GM21381 (cell line): ENCODE measurements around the gene VIT.

Experiments
- ATAC-seq: cut with Tn5 transposase; IDR thresholded peaks from one replicate; pipeline ENCODE4 v1.9.1; 2021; ENCODE audit warnings: mild to moderate bottlenecking, moderate library complexity; ENCODE audit not compliant: unreplicated experiment

Gene VIT

DNA sequence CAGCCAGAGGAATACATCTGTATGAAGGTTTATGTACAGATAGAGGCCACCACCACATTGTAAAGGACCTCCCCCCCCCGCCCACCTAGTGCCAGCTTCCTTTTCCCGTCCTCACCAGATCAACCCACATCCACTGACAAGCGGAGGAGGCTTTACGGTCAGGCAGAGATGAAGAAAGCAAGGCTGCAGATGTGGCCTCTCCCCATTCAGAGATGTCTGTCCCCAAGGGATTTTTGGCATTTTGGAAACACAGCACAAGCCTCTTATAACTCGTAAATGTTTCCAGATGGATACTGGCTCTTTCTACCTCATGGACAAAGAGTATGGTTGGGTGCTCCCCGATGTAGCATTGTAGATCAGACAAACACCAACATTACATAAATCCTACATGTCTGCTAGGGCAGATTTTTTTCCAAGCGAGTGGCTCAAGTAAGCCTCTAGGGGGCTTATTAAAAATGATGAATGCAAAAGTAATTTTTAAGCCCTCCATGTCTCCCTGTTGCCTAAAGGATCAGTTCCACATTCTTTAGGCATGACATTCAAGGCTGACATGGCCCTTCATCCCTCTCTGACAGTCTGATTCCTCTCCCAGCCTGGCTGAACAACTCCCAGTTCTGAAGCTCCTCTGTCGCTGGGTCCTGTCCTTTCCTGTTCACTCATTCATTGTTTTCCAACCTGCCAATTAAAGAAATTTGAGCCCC lies 11.7 kb downstream of the VIT start:
- no peak for ATAC-seq

GRCh38 chr2:36710858-36711515 lies 14.5 kb downstream of the VIT start:
- no peak for ATAC-seq

DNA sequence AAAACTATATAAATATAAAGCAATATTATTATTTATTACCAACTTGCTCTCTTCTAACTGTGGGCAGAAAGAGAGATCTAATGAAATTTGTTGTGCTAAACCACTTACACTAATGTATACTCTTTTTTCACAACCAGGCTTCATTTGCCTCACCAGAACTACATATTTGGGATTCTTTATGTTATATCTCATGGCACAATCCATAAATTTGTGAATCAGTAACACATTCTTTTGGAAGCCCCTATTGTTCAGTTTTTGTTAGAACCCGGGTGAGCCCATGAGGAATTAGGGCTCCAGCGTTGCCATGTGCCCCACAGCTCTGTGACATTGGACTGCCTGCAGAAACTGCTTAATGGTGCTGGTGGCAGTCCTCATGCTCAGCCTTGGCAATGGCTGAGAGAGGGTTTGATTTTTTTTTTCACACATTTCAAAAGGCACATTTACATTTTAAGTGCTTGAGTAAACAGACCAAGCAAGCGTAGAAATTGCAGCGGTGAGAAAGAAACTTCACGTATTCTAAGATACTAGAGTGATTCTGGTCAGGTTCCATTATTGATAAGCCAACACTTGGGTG lies 15.3 kb downstream of the VIT start:
- ATAC-seq: no peak

DNA sequence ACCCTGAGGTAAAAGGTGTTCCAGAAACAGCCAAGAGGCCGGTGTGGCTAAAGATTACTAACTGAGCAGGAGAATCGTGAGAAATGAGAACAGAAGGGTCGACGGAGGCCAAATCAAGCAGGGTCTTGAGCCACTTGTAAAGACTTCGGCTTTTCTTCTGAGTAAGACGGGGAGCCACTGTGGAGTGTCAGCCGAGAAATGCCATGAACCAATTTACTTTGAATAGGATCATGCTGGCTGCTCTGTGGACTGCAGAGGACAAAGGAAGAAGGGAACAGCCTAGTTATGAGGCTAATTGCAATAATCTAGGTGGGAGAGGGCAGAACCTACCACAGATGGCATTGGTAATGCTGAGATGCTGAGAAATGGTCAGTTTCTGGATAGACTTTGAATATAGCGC lies 16.8 kb downstream of the VIT start:
- no peak for ATAC-seq

- no peak for ATAC-seq
Observed at GRCh38 chr2:36716111-36716510, 19.6 kb downstream of the VIT start.

DNA sequence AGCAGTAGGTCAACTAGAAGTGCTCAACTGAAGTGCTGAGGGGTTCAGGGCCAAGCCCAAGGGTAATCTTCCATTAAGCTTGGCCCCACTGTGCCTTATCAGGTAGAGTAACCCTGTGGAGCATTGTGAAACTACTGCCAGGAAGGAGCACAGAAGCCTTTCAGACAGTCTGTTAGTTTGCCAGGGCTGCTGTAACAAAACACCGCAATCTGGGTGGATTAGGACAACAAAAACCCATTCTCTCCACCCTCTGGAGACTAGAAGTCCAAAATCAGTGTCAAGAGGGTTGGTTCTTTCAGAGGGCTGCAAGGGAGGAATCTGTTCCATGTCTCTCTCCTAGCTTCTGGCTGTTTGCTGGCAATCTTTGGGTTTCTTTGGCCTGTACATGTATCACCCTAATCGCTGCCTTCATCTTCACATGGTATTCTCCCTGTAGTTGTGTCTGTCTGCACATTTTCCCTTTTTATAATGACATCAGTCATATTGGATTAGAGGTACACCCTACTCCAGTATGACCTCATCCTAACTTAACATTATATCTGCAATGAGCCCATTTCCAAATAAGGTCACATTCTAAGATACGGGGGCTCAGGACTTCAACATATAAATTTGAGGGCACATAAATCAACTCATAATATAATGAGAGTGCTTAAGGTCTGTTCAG lies 21.2 kb downstream of the VIT start:
- no peak for ATAC-seq

- ATAC-seq: no peak
Observed at GRCh38 chr2:36727550-36727949, 31.0 kb downstream of the VIT start.

DNA sequence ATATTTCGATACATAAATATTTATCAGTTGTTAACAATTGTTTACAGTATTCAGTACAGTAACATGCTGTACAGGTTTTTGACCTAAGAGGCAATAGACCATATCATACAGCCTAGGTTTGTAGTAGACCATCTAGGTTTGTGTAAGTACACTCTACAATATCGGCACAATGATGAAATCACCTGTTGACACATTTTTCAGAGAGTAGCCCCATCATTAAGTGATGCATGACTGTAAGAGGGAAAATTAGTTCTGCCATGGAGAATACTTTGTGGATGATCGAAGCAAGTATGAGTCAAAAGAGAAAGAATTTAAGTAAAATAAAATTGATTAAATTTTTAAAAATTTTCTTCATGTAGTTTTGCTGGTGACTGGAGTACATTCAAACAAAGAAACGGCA lies 32.6 kb downstream of the VIT start:
- ATAC-seq: no peak

DNA sequence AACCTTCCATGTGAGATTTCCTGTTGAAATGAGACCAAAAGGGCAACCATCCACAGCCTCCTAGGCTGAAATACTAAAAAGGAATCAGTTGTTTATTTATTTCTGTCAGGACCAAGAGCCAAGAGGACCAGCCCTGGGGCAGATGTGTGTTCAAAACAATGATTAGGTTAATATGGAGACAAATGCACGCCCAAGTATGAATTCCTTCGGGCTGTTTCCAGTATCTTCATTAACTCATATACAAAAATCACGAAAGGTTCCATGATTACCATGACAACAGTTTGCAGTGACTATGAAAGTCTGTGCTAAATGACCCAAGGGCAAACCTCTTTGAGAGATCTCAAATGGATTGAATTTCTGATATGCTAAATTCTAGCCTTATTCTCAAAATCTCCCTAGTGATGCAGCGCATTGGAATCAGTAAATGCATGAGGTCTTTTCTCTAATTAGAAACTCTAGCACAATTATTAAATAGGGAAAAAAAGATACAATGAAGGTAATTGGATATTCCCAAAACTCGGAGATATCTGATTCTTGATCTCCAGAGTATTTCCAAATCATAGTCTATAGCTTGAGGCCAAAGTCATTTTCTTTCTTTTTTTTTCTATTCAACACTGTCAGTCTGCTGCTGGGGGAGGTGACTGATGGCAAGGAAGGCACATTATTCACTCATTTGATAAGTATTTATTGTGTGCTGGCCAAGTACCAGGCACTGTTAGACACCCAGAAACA lies 35.6 kb downstream of the VIT start:
- no peak for ATAC-seq

- no peak for ATAC-seq
Observed at GRCh38 chr2:36732673-36733036, 36.1 kb downstream of the VIT start.

GRCh38 chr2:36733215-36733614 lies 36.7 kb downstream of the VIT start:
- no peak for ATAC-seq

GRCh38 chr2:36734304-36734703 lies 37.8 kb downstream of the VIT start:
- ATAC-seq: no peak

GRCh38 chr2:36737131-36737750 lies 40.7 kb downstream of the VIT start:
- no peak for ATAC-seq

- no peak for ATAC-seq
Observed at GRCh38 chr2:36740061-36740460, 43.6 kb downstream of the VIT start.

DNA sequence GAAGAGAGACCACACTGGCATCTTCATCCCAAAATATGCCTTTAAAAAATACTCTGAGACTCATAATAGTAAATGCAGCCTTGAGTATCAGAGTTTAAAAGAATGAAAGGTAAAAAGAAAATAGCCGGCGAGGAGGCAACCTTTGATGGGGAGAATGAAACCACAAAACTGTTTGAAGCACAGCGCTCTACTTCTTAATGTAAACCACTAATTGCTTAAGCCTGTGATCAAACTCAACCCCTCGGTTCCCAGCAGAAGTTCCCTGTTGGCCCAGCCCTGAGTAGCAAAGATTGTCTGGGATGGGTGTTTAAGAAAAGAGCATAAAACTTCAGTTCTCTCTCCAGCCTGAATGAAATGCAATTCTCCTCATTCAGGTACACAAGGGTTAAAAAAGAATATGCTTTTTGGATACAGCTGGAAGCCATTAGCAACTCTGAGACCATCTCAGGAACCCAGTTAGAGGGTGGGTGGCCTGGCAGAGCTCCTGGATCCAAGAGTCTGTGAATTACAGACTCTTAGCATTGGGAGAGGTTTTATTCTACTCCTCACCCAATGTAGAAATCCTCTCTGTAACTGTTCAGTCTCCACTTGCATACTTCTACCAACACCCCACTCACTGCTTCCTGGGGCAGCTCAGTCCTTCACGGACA lies 44.8 kb downstream of the VIT start:
- ATAC-seq: no peak

DNA sequence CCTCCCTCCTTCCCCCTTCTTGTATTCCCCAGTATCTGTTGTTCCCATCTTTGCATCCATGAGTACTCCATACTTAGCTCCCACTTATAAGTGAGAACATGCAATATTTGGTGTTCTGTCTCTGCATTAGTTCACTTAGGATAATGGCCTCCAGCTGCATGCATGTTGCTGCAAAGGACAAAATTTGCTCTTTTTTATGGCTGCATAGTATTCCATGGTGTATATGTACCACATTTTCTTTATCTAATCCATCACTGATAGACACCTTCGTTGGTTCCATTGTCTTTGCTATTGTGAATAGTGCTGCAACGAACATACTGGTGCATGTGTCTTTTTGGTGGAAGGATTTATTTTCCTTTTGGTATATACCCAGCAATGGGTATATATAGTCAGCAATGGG lies 47.4 kb downstream of the VIT start:
- ATAC-seq: no peak

- ATAC-seq: no peak
Observed at GRCh38 chr2:36748166-36748565, 51.7 kb downstream of the VIT start.

DNA sequence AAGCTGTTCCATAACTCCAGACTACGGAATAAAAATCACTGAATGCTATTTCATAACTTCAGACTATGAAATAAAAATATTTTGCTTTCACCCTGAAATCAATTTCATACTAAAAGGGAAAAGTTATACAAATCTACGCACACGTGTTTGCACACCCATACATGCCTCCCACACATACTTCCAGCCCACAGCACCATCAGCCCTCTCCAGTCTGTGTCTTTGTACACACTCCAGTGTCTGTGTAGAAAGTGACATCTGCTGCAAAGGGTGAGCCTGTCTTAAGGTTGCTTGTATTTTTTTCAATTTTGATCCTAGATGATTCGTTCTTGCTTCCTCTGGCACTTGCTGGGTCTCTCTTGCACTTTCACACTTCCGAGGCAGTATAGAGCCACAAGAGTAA lies 53.6 kb downstream of the VIT start:
- no peak for ATAC-seq

DNA sequence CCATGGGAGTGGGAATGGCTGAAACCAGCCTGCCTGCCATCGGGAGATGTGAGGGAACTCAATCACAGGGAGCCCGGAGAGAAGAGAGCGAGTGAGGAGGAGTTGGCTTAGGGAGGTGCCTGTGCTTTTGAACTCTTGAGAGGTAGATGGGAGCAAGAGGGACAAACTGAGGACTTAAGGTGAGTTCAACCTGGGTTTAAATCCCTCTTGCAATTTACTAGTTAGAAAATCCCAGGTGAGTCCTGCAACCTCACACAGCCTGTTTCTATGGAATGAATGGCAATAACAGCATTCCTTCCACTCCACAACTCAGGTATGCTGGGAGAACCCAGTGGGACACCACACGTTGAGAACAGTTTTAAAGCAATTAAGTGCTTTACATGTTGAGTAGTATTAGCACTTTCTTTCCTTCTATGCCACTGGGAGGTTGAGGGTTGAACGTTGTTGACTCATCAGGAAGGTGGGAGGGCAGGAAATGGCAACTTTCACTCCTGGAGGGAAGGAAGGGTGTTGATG lies 57.3 kb downstream of the VIT start:
- ATAC-seq: no peak

DNA sequence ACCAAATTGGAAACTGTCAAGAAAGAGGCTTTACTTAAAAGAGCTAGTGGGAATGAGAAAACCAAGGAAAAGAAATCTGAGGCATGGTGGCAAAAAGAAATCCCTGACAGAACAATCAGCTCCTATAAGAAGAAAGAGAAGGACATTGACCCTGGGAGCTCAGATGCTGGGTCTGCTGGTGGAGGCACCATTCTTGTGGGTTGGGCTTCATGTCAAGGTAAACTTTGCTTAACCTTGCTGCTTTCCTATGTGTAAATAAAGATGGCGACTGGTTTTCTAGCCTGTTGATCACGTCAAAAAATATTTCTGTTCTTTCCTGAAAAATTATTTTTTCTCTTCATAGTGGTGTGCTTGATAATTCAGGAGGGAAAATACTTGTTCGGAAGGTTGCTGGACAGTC lies 58.1 kb downstream of the VIT start:
- ATAC-seq: no peak
